H1 (cell line): ENCODE results near the gene ZDHHC8.

Experiments used
- CTCF ChIP-seq, 3 experiments: IDR thresholded peaks; 1 replicate in 2 of 3; 2 replicates in 1 of 3; pipeline versions ENCODE4 v1.5.1 to v1.6.1; 2011; ENCODE audit warnings: low read length in 3 of 3, mild to moderate bottlenecking in 3 of 3, inconsistent platforms in 2 of 3, low read depth in 1 of 3, moderate library complexity in 1 of 3; ENCODE audit not compliant: insufficient read depth in 1 of 3; ENCODE audit errors: control extremely low read depth in 1 of 3
- GABPA ChIP-seq: IDR thresholded peaks from 2 replicates; pipeline ENCODE4 v1.6.1; 2011; ENCODE audit warnings: mild to moderate bottlenecking, low read length, moderate library complexity, borderline replicate concordance; ENCODE audit not compliant: insufficient read depth
- JUND ChIP-seq: IDR thresholded peaks from 2 replicates; pipeline ENCODE4 v1.6.1; 2011; ENCODE audit warnings: mild to moderate bottlenecking, improper control_type of control experiment, low read length
- MAFK ChIP-seq: IDR thresholded peaks from 2 replicates; pipeline ENCODE4 v1.6.1; 2012; ENCODE audit warnings: low read depth, mild to moderate bottlenecking, improper control_type of control experiment, low read length
- POLR2A ChIP-seq, 2 experiments: IDR thresholded peaks; 1 replicate in 1 of 2; 2 replicates in 1 of 2; pipeline ENCODE4 v1.6.1; 2011; ENCODE audit warnings: low read depth in 2 of 2, low read length in 2 of 2, mild to moderate bottlenecking in 2 of 2; ENCODE audit errors: control extremely low read depth in 1 of 2
- POLR2AphosphoS5 ChIP-seq: IDR thresholded peaks from 2 replicates; pipeline ENCODE4 v1.6.1; 2011; ENCODE audit warnings: low read depth, low read length
- RFX5 ChIP-seq: IDR thresholded peaks from 2 replicates; pipeline ENCODE4 v1.6.1; 2011; ENCODE audit warnings: low read depth, low read length, improper control_type of control experiment, borderline replicate concordance
- SIN3A ChIP-seq, 2 experiments: IDR thresholded peaks in 1 of 2; conservative IDR thresholded peaks in 1 of 2; 2 replicates each; pipeline ENCODE4 v1.6.1; 2011 to 2012; ENCODE audit warnings: low read length in 2 of 2, improper control_type of control experiment in 1 of 2, low read depth in 1 of 2, mild to moderate bottlenecking in 1 of 2
- TBP ChIP-seq: IDR thresholded peaks from 2 replicates; pipeline ENCODE4 v1.6.1; 2011; ENCODE audit warnings: low read depth, low read length, improper control_type of control experiment
- TF ChIP-seq, protein P1 (sequence below): IDR thresholded peaks from 2 replicates; pipeline ENCODE4 v1.6.1; 2011; ENCODE audit warnings: low read length, improper control_type of control experiment
- TF ChIP-seq, protein P2 (sequence below): IDR thresholded peaks from 2 replicates; pipeline ENCODE4 v1.6.1; 2011; ENCODE audit warnings: low read depth, mild to moderate bottlenecking, low read length; ENCODE audit not compliant: insufficient read depth

- TF ChIP-seq JUND = no peak
- no peak for TF ChIP-seq CTCF (IDR thresholded peaks at IDR 0.05; ENCODE audit: control extremely low read depth in 1 of 3, insufficient read depth in 1 of 3, low read depth in 1 of 3, low read length in 3 of 3)
- TF ChIP-seq POLR2AphosphoS5 = no peak
- no peak for TF ChIP-seq RFX5
- TF ChIP-seq, protein P1, sequence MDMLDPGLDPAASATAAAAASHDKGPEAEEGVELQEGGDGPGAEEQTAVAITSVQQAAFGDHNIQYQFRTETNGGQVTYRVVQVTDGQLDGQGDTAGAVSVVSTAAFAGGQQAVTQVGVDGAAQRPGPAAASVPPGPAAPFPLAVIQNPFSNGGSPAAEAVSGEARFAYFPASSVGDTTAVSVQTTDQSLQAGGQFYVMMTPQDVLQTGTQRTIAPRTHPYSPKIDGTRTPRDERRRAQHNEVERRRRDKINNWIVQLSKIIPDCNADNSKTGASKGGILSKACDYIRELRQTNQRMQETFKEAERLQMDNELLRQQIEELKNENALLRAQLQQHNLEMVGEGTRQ = no peak
- TF ChIP-seq POLR2A (IDR thresholded peaks at IDR 0.05; ENCODE audit: control extremely low read depth in 1 of 2, low read depth in 2 of 2, low read length in 2 of 2) = no peak
- TF ChIP-seq, protein P2, sequence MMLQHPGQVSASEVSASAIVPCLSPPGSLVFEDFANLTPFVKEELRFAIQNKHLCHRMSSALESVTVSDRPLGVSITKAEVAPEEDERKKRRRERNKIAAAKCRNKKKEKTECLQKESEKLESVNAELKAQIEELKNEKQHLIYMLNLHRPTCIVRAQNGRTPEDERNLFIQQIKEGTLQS = no peak
- no peak for TF ChIP-seq MAFK
- TF ChIP-seq TBP = no peak
- TF ChIP-seq GABPA = no peak
- no peak for TF ChIP-seq SIN3A (conservative IDR thresholded peaks at IDR 0.05 in 1 of 2, IDR thresholded peaks at IDR 0.05 in 1 of 2; ENCODE audit: low read depth in 1 of 2, low read length in 2 of 2)
These were observed 24.4 kb downstream of the ZDHHC8 start for GRCh38 chr22:20156042-20156389.
